Cardiac fibroblast (primary cell): ENCODE data around the gene RIMS3.

Experiments used
- DNase-seq, 2 donors: peaks; one replicate each; pipeline versions ENCODE4 v3.0.0 to v3.0.0-alpha.2; 2010; ENCODE audit warnings: low read depth in 2 of 2
- H3K4me3 ChIP-seq, 2 donors: replicated peaks in 1 of 2; 1 replicate in 1 of 2; 2 replicates in 1 of 2; pipeline ENCODE4 v1.5.1; 2011; ENCODE audit warnings: low read depth in 2 of 2, low read length in 2 of 2, mild to moderate bottlenecking in 2 of 2, moderate library complexity in 1 of 2
- TF ChIP-seq, protein P1 (sequence below): IDR thresholded peaks from one replicate; pipeline ENCODE4 v1.5.1; 2011; ENCODE audit warnings: low read depth, mild to moderate bottlenecking, low read length, inconsistent platforms

Gene RIMS3

DNA sequence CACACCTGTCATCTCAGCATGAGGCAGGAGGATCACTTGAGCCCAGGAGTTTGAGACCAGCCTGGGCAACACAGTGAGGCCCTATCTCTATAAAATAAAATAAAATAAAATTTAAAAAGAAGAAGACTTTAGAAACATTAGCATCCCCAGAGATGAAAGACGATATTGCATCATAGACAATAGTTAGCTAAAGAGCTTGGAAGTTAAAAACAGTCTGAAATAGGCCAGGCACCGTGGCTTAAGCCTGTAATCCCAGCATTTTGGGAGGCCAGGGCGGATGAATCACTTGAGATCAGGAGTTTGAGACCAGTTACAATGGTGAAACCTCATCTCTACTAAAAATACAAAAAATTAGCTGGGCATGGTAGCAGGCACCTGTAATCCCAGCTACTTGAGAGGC is 59.3 kb downstream of the RIMS3 start:
- TF ChIP-seq, protein P1, sequence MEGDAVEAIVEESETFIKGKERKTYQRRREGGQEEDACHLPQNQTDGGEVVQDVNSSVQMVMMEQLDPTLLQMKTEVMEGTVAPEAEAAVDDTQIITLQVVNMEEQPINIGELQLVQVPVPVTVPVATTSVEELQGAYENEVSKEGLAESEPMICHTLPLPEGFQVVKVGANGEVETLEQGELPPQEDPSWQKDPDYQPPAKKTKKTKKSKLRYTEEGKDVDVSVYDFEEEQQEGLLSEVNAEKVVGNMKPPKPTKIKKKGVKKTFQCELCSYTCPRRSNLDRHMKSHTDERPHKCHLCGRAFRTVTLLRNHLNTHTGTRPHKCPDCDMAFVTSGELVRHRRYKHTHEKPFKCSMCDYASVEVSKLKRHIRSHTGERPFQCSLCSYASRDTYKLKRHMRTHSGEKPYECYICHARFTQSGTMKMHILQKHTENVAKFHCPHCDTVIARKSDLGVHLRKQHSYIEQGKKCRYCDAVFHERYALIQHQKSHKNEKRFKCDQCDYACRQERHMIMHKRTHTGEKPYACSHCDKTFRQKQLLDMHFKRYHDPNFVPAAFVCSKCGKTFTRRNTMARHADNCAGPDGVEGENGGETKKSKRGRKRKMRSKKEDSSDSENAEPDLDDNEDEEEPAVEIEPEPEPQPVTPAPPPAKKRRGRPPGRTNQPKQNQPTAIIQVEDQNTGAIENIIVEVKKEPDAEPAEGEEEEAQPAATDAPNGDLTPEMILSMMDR: no peak
- no peak for DNase-seq
- no peak overlapping the region for H3K4me3 ChIP-seq

DNA sequence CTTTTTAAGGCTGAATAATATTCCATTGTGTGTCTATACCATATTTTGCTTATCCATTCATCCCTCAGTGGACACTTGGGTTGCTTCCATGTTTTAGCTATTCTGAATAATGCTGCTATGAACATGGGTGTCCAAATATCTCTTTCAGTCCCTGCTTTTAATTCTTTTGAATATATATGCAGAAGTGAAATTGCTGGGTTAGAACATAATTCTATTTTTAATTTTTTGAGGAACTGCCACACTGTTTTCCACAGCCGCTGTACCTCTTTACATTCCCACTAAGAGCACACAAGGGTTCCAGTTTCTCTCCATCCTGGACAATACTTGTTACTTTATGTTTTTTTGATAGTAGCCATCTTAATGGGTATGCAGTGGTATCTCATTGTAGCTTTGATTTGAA is 65.6 kb downstream of the RIMS3 start:
- TF ChIP-seq, protein P1: no peak
- H3K4me3 ChIP-seq: no peak overlapping the region
- DNase-seq: no peak

- TF ChIP-seq, protein P1: no peak
- DNase-seq: no peak
- no peak overlapping the region for H3K4me3 ChIP-seq
These were observed 69.9 kb downstream of the RIMS3 start for GRCh38 chr1:40595623-40596022.

DNA sequence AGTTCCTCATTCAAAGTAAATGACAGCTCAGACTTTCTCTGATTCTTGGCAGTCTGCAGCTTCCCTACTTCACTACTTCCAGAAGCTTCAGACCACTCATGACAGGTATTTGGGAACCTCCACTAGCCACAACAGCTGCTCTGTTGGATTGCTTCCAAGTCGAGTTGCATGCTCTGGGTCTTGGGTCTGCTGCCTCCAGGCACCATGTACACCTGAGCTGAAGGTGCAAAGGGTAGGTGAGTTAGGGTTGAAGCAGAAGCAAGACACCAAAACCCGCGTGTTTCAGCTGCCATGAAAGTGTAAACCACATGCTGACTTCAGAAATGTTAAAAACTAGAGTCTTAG is 71.3 kb downstream of the RIMS3 start:
- TF ChIP-seq, protein P1: no peak
- H3K4me3 ChIP-seq: no peak overlapping the region
- no peak for DNase-seq

DNA sequence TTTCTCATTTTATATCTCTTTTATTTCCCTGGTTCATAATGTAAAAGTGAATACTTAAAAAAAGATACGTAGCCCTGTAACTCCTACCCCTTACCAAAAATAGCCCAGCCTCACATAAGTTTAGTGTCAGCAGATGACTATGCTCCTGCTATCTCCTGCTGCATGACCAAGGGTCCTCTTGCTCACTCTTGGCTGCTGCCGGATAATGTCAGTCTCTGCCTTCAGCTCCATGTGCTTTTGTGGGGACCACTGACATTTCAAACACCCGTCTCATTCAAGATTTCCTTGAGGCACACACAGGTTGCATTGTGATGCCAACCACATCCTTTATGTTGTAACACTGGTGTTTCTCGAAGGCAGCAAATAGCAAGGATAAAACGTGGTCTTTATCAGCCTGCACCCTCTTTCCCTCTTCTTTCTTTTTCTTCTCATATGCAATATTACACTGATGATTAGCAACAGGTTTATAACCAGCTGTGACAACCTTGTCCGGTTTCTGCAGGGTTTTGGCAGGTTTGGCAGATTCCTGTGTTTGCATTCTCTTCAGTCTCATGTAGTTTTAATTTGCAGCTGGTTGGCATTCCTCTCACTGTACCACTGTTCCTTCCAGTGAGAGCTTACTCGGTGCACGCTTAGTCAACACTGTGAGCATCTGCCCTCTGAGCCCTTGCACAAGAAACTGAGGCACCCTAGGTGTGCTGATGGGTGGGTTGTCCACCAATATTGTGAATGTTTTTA is 71.9 kb downstream of the RIMS3 start:
- no peak for DNase-seq
- TF ChIP-seq, protein P1: no peak

GRCh38 chr1:40592107-40592803 is 73.2 kb downstream of the RIMS3 start:
- peak; percentile 37 to 65 for DNase-seq
- TF ChIP-seq, protein P1: peak; percentile 54
- no peak overlapping the region for H3K4me3 ChIP-seq

More for the DNA sequence above, 71.9 kb downstream of the RIMS3 start:
- H3K4me3 ChIP-seq: no peak overlapping the region

DNA sequence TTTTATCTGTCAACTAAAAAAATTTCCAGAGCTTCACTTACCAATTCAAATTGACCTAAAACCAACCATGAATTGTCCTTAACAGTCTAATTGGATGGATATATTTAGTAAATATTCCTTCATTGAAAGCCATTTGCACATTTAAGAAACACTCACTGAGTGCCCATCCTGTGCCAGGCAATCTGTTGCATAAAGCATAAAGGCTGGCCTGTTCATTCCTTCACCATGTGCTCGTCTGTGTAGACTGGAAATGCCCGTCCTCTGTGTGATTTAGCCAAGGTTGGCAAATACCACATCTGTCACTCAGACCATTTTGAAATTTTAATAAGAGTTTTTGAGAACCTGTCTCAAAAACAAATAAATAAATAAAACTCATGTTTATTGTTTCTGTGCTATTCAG is 76.9 kb downstream of the RIMS3 start:
- H3K4me3 ChIP-seq: no peak overlapping the region
- TF ChIP-seq, protein P1: no peak
- no peak for DNase-seq
